ENCODE measurements around the gene KRT27.

Gene KRT27

DNA sequence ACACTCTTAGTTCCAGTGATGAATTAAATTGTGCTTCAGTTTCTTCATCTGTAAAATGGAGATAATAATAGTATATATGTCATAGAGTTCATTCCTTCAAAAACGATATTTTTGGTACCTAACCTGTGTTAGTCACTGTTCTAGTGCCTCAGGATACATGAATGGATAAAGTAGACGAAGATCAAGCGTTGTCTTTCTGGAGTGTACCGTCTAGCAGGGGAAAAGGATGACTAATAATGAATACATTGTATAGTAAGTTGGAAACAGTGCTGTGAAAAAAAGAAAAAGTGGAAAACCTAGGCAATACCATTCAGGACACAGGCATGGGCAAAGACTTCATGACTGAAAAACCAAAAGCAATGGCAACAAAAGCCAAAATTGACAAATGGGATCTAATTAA, 31.5 kb upstream of the KRT27 start:
- CTCF ChIA-PET: interaction anchor here (2.8 kb wide), 1 partner anchor 849 kb away, joined by 22 read pairs; no protein-coding TSS in a partner anchor
- DNase-seq (ENCODE audit: low read depth, low spot score): no peak
- TF ChIP-seq, protein P1, sequence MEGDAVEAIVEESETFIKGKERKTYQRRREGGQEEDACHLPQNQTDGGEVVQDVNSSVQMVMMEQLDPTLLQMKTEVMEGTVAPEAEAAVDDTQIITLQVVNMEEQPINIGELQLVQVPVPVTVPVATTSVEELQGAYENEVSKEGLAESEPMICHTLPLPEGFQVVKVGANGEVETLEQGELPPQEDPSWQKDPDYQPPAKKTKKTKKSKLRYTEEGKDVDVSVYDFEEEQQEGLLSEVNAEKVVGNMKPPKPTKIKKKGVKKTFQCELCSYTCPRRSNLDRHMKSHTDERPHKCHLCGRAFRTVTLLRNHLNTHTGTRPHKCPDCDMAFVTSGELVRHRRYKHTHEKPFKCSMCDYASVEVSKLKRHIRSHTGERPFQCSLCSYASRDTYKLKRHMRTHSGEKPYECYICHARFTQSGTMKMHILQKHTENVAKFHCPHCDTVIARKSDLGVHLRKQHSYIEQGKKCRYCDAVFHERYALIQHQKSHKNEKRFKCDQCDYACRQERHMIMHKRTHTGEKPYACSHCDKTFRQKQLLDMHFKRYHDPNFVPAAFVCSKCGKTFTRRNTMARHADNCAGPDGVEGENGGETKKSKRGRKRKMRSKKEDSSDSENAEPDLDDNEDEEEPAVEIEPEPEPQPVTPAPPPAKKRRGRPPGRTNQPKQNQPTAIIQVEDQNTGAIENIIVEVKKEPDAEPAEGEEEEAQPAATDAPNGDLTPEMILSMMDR (IDR thresholded peaks at IDR 0.05; ENCODE audit: insufficient read depth, low read length, missing control alignments): no peak

GRCh38 chr17:40812639-40813038, 30.3 kb upstream of the KRT27 start:
- POLR2A ChIA-PET: no interaction called here
- CTCF ChIA-PET: interaction anchor here (0.5 to 12.5 kb wide), 4 partner anchors 9 to 1213 kb away, joined by 3 to 325 read pairs (median 6); no protein-coding TSS in a partner anchor
- DNase-seq (ENCODE audit: low read depth, low spot score): no peak
- no peak overlapping the region for H3K4me3 ChIP-seq (ENCODE audit: low read depth, low read length)
- TF ChIP-seq, protein P1 (IDR thresholded peaks at IDR 0.05; ENCODE audit: insufficient read depth, low read length, missing control alignments): no peak

More for the DNA sequence above, 31.5 kb upstream of the KRT27 start:
- H3K4me3 ChIP-seq (ENCODE audit: low read depth, low read length): no peak overlapping the region
- POLR2A ChIA-PET: no interaction called here

DNA sequence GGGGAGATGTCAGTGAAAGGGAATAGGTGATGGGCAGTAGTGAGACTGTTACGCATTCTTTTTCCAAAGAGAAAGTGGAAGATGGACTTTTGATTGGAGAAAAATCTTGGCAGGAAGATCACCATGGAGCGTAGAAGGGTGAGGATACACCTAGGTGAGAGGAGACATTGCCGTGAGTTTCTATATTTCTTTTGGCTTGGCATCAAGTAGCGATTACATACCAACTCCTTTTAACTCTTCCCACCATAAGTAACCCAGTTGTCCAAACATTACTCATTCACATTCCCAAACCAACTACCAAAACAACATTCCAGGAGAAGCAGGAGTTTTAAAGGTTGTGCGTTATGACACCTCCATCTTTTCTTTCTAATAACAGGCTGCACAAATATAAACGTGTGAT, 28.1 kb upstream of the KRT27 start:
- ChIA-PET POLR2A (no interaction called here), CTCF (interaction anchor here (2.0 to 12.5 kb wide), 3 partner anchors 739 to 854 kb away, joined by 15 to 325 read pairs (median 72); no protein-coding TSS in a partner anchor)
- TF ChIP-seq, protein P1 (IDR thresholded peaks at IDR 0.05; ENCODE audit: insufficient read depth, low read length, missing control alignments): no peak
- no peak overlapping the region for H3K4me3 ChIP-seq (ENCODE audit: low read depth, low read length)
- peak; percentile 40 for DNase-seq (ENCODE audit: low read depth, low spot score)

GRCh38 chr17:40809721-40810421, 27.5 kb upstream of the KRT27 start:
- TF ChIP-seq, protein P1 (IDR thresholded peaks at IDR 0.05; ENCODE audit: insufficient read depth, low read length, missing control alignments): no peak
- ChIA-PET CTCF (interaction anchor here (1.1 to 12.5 kb wide), 6 partner anchors 10 to 855 kb away, joined by 3 to 325 read pairs (median 9); no protein-coding TSS in a partner anchor), POLR2A (interaction anchor here (0.6 kb wide), 1 partner anchor 570 kb away, joined by 3 read pairs; no protein-coding TSS in a partner anchor)
- no peak overlapping the region for H3K4me3 ChIP-seq (ENCODE audit: low read depth, low read length)
- DNase-seq (ENCODE audit: low read depth, low spot score): no peak

- TF ChIP-seq, protein P1 (IDR thresholded peaks at IDR 0.05; ENCODE audit: insufficient read depth, low read length, missing control alignments): no peak
- no peak overlapping the region for H3K4me3 ChIP-seq (ENCODE audit: low read depth, low read length)
- CTCF ChIA-PET: interaction anchor here (0.6 to 12.5 kb wide), 10 partner anchors 14 to 859 kb away, joined by 3 to 325 read pairs (median 4); no protein-coding TSS in a partner anchor
- DNase-seq (ENCODE audit: low read depth, low spot score): no peak
- POLR2A ChIA-PET: no interaction called here
These were observed 23.8 kb upstream of the KRT27 start for GRCh38 chr17:40806131-40806530.

DNA sequence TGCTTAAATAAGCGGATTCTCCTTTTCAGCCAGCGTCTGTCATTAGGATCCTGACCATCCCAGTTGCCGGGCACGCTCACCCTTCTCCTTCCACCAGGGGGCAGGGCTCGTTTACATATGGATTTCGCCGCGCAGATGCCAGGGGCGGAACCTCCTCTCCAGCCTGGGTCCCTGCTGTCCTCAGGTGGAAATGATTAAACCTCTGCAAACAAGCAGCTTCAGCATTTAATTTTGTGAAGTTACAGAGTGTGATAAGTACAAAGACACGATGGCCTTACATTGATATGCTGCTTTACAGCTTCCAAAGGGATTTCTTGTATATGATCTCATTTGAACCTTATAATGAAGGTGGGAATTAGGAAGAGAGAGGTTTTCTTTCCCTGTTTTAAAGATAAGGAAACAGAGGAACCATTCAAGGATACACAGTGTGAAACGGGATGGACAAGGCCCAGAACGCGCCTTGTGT, 21.3 kb upstream of the KRT27 start:
- no peak for DNase-seq (ENCODE audit: low read depth, low spot score)
- CTCF ChIA-PET: interaction anchor here (0.6 to 12.5 kb wide), 31 partner anchors 9 to 882 kb away, joined by 3 to 325 read pairs (median 4); partner anchors contain the start of genes KRT10 and SMARCE1
- POLR2A ChIA-PET: no interaction called here
- TF ChIP-seq, protein P1 (IDR thresholded peaks at IDR 0.05; ENCODE audit: insufficient read depth, low read length, missing control alignments): peak; percentile 92
- H3K4me3 ChIP-seq (ENCODE audit: low read depth, low read length): no peak overlapping the region

All from AG04449 (cell line).